SK-N-SH (cell line): ENCODE measurements around the gene HTN3.

Source experiments
- CTCF ChIP-seq: fragments of 200-600 bp; sonication (generic); IDR thresholded peaks from 2 replicates; pipeline ENCODE4 v1.6.1; 2017; ENCODE audit warnings: antibody characterized with exemption, mild to moderate bottlenecking, moderate library complexity
- EP300 ChIP-seq, 2 experiments: IDR thresholded peaks; 2 replicates each; pipeline versions ENCODE4 v1.4.0 to v1.6.1; 2012; ENCODE audit warnings: borderline replicate concordance in 1 of 2, low read depth in 1 of 2, low read length in 1 of 2
- FOSL2 ChIP-seq: IDR thresholded peaks from 2 replicates; pipeline ENCODE4 v1.4.0; 2012; ENCODE audit warnings: low read depth, mild to moderate bottlenecking, moderate library complexity, borderline replicate concordance
- MAX ChIP-seq: IDR thresholded peaks from 2 replicates; pipeline ENCODE4 v1.4.0; 2012; ENCODE audit warnings: low read depth
- POLR2AphosphoS5 ChIP-seq: IDR thresholded peaks from 2 replicates; pipeline ENCODE4 v1.6.1; 2012; ENCODE audit warnings: low read depth, low read length
- RAD21 ChIP-seq: IDR thresholded peaks from 2 replicates; pipeline ENCODE4 v1.6.1; 2012; ENCODE audit warnings: mild to moderate bottlenecking, low read length
- RCOR1 ChIP-seq: fragments of 150-350 bp; IDR thresholded peaks from 2 replicates; pipeline ENCODE4 v1.6.1; 2017; ENCODE audit warnings: antibody characterized with exemption, low read length
- REST ChIP-seq: IDR thresholded peaks from 2 replicates; pipeline ENCODE4 v1.6.1; 2012; ENCODE audit warnings: mild to moderate bottlenecking, low read depth, low read length, moderate library complexity
- RFX5 ChIP-seq: IDR thresholded peaks from 2 replicates; pipeline ENCODE4 v1.6.1; 2012; ENCODE audit warnings: mild to moderate bottlenecking, improper control_type of control experiment, low read length
- SMC3 ChIP-seq: IDR thresholded peaks from 2 replicates; pipeline ENCODE4 v1.6.1; 2012; ENCODE audit warnings: low read depth, low read length, improper control_type of control experiment
- TEAD4 ChIP-seq: IDR thresholded peaks from 2 replicates; pipeline ENCODE4 v1.4.0; 2012; ENCODE audit warnings: mild to moderate bottlenecking, borderline replicate concordance; ENCODE audit not compliant: insufficient read depth
- ZBTB33 ChIP-seq: IDR thresholded peaks from 2 replicates; pipeline ENCODE4 v1.4.0; 2012; ENCODE audit warnings: low read depth, borderline replicate concordance

- TF ChIP-seq MAX (no peak), RFX5 (no peak), CTCF (no peak), REST (no peak), SMC3 (no peak), TEAD4 (no peak), POLR2AphosphoS5 (no peak), RAD21 (no peak), RCOR1 (no peak), EP300 (IDR thresholded peaks at IDR 0.05; ENCODE audit: borderline replicate concordance in 1 of 2, low read depth in 1 of 2, low read length in 1 of 2) (no peak), FOSL2 (no peak), ZBTB33 (no peak)
These were observed 37.2 kb upstream of the HTN3 start for GRCh38 chr4:69991016-69991415.
